GM12878 (cell line): ENCODE results near the gene CFAP97.

Source experiments
- CTCF ChIP-seq, 3 experiments: IDR thresholded peaks in 2 of 3; conservative IDR thresholded peaks in 1 of 3; 2 replicates each; pipeline ENCODE4 v1.5.1; 2011; ENCODE audit warnings: low read depth in 3 of 3, low read length in 3 of 3, mild to moderate bottlenecking in 3 of 3, control low read depth in 2 of 3, moderate library complexity in 2 of 3, inconsistent platforms in 1 of 3, mixed read lengths in 1 of 3; ENCODE audit not compliant: control insufficient read depth in 2 of 3, insufficient read depth in 1 of 3; ENCODE audit errors: extremely low read depth in 1 of 3
- MAX ChIP-seq: IDR thresholded peaks from 2 replicates; pipeline ENCODE4 v1.6.1; 2012; ENCODE audit warnings: low read depth, low read length, improper control_type of control experiment
- NRF1 ChIP-seq: conservative IDR thresholded peaks from 2 replicates; pipeline ENCODE4 v1.6.1; 2011; ENCODE audit warnings: mild to moderate bottlenecking, low read depth, low read length, improper control_type of control experiment
- POLR2A ChIP-seq: IDR thresholded peaks from 2 replicates; pipeline ENCODE4 v1.6.1; 2011; ENCODE audit warnings: low read depth, mild to moderate bottlenecking, low read length
- RAD21 ChIP-seq: IDR thresholded peaks from 2 replicates; pipeline ENCODE4 v1.6.1; 2011; ENCODE audit warnings: mild to moderate bottlenecking, low read depth, low read length, moderate library complexity; ENCODE audit not compliant: insufficient read depth
- SIN3A ChIP-seq: IDR thresholded peaks from 2 replicates; pipeline ENCODE4 v1.6.1; 2012; ENCODE audit warnings: low read depth, low read length, improper control_type of control experiment
- STAT3 ChIP-seq: IDR thresholded peaks from 2 replicates; pipeline ENCODE4 v1.6.1; 2011; ENCODE audit warnings: low read depth, low read length, improper control_type of control experiment
- ZNF217 ChIP-seq: fragments of 450-650 bp; IDR thresholded peaks from 2 replicates; pipeline ENCODE4 v1.6.1; 2017; ENCODE audit warnings: antibody characterized with exemption, mild to moderate bottlenecking
- TF ChIP-seq, protein P1 (sequence below): fragments of 450-650 bp; IDR thresholded peaks from 2 replicates; pipeline ENCODE4 v1.6.1; 2017; ENCODE audit warnings: mild to moderate bottlenecking, moderate library complexity
- TF ChIP-seq, protein P2 (sequence below): fragments of 450-650 bp; conservative IDR thresholded peaks from 2 replicates; pipeline ENCODE4 v1.6.1; 2017; ENCODE audit warnings: mild to moderate bottlenecking, moderate library complexity

DNA sequence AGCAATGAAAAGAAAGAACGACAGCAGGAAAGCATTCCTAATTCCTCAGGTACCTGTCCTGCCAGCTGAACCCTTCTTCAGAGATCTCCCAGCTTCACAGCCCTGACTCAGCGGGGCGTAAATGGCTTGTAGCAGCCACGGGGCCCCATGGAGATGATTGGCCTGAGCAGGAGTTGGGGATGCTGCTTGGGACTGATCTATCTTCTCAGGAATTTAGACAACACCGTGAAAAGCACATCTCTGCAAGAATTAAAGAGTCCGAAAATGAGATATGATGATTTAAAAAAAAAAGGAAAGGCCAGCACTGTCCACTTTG, 83.2 kb downstream of the CFAP97 start:
- TF ChIP-seq, protein P1, sequence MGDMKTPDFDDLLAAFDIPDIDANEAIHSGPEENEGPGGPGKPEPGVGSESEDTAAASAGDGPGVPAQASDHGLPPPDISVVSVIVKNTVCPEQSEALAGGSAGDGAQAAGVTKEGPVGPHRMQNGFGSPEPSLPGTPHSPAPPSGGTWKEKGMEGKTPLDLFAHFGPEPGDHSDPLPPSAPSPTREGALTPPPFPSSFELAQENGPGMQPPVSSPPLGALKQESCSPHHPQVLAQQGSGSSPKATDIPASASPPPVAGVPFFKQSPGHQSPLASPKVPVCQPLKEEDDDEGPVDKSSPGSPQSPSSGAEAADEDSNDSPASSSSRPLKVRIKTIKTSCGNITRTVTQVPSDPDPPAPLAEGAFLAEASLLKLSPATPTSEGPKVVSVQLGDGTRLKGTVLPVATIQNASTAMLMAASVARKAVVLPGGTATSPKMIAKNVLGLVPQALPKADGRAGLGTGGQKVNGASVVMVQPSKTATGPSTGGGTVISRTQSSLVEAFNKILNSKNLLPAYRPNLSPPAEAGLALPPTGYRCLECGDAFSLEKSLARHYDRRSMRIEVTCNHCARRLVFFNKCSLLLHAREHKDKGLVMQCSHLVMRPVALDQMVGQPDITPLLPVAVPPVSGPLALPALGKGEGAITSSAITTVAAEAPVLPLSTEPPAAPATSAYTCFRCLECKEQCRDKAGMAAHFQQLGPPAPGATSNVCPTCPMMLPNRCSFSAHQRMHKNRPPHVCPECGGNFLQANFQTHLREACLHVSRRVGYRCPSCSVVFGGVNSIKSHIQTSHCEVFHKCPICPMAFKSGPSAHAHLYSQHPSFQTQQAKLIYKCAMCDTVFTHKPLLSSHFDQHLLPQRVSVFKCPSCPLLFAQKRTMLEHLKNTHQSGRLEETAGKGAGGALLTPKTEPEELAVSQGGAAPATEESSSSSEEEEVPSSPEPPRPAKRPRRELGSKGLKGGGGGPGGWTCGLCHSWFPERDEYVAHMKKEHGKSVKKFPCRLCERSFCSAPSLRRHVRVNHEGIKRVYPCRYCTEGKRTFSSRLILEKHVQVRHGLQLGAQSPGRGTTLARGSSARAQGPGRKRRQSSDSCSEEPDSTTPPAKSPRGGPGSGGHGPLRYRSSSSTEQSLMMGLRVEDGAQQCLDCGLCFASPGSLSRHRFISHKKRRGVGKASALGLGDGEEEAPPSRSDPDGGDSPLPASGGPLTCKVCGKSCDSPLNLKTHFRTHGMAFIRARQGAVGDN, result no peak
- TF ChIP-seq POLR2A, result no peak
- no peak for TF ChIP-seq STAT3
- TF ChIP-seq SIN3A, result no peak
- TF ChIP-seq, protein P2, sequence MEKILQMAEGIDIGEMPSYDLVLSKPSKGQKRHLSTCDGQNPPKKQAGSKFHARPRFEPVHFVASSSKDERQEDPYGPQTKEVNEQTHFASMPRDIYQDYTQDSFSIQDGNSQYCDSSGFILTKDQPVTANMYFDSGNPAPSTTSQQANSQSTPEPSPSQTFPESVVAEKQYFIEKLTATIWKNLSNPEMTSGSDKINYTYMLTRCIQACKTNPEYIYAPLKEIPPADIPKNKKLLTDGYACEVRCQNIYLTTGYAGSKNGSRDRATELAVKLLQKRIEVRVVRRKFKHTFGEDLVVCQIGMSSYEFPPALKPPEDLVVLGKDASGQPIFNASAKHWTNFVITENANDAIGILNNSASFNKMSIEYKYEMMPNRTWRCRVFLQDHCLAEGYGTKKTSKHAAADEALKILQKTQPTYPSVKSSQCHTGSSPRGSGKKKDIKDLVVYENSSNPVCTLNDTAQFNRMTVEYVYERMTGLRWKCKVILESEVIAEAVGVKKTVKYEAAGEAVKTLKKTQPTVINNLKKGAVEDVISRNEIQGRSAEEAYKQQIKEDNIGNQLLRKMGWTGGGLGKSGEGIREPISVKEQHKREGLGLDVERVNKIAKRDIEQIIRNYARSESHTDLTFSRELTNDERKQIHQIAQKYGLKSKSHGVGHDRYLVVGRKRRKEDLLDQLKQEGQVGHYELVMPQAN, result no peak
- no peak for TF ChIP-seq ZNF217
- no peak for TF ChIP-seq NRF1
- no peak for TF ChIP-seq CTCF (IDR thresholded peaks at IDR 0.05 in 2 of 3, conservative IDR thresholded peaks at IDR 0.05 in 1 of 3; ENCODE audit: control insufficient read depth in 2 of 3, extremely low read depth in 1 of 3, insufficient read depth in 1 of 3, low read depth in 3 of 3, low read length in 3 of 3)
- TF ChIP-seq MAX, result no peak
- no peak for TF ChIP-seq RAD21
